Activated CD4-positive, alpha-beta memory T cell treated with anti-CD3 and anti-CD28 coated beads for 36 hours (primary cell): ENCODE data around the gene PISD. TPM values are rescaled to one million over a fixed set of nuclear protein-coding genes. Genes with fewer than 3 reads are reported as not detected.
"Not testable (repeated sequence)": the region's sequence is repeated elsewhere in the genome, so short reads cannot be mapped to it uniquely, and the experiment has no call there.

Source experiments
- CTCF ChIA-PET: fragments of 350-600 bp; sonication (Branson Sonifier 250); formaldehyde crosslinking; loops from one replicate; lab custom pipeline; 2021; ENCODE audit warnings: antibody characterized with exemption, inconsistent platforms; lab: Charles Lee
- POLR2A ChIA-PET: fragments of 350-600 bp; sonication (Branson Sonifier 250); formaldehyde crosslinking; loops from one replicate; lab custom pipeline; 2021; ENCODE audit warnings: antibody characterized with exemption; lab: Charles Lee
- DNase-seq: peaks from one replicate; pipeline ENCODE4 v3.0.0-alpha.2; 2020
- H3K27ac Mint-ChIP-seq: one replicate; pipeline ENCODE4 v1.8.0; 2021; ENCODE audit warnings: mixed read lengths
- H3K27me3 Mint-ChIP-seq: one replicate; pipeline ENCODE4 v1.8.0; 2021; ENCODE audit warnings: mixed read lengths
- H3K36me3 Mint-ChIP-seq: one replicate; pipeline ENCODE4 v1.8.0; 2021; ENCODE audit warnings: mixed read lengths
- H3K4me1 Mint-ChIP-seq: one replicate; pipeline ENCODE4 v1.8.0; 2021; ENCODE audit warnings: low read depth, mixed read lengths
- H3K4me3 Mint-ChIP-seq: one replicate; pipeline ENCODE4 v1.8.0; 2021; ENCODE audit warnings: mild to moderate bottlenecking, mixed read lengths
- H3K9me3 Mint-ChIP-seq: one replicate; pipeline ENCODE4 v1.8.0; 2021; ENCODE audit warnings: mixed read lengths
- intact Hi-C: fragments of 100-400 bp; cut with micrococcal nuclease; formaldehyde crosslinking; loops from one replicate; pipeline ENCODE4 v1.15.1; 2023
- total RNA-seq, 2 experiments: library from RNA; stranded (reverse); gene quantifications; one replicate each; pipeline ENCODE4 v1.2.3, GENCODE V29; 2021

The PISD gene
- total RNA-seq, 2 experiments from 2014 or later = 39.4 to 40.2 TPM

DNA sequence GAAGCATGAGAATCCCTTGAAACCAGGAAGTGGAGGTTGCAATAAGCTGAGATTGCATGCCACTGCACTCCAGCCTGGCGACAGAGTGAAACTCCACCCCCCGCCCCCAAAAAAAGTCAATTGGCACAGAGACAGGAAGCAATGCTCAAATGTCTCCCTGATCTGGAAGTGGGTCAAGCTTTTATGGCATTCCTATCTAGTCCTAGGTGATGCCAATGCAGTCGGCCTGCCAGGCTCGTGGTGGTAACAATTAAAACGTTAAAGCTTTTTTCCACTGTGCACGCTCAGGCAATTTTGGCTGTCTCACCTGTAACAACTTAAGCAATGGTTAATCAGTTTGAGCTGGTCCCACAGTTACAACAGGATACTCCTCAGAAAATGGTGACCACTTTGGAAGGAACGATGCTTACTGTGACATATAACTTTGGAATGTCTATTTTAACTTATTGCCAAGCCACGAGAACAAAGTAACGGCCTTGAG, 18.9 kb upstream of the PISD start:
- intact Hi-C loops = no loop called here
- Mint-ChIP-seq H3K27me3 (no peaks in the 10 kb centered on the region), H3K9me3 (no peaks in the 10 kb centered on the region), H3K27ac (no peak overlapping the region), H3K36me3 (peaks cover 11% of the 10 kb centered on the region), H3K4me3 (no peak overlapping the region), H3K4me1 (peaks cover 13% of the 10 kb centered on the region)
- CTCF ChIA-PET = interaction anchor here (0.8 to 2.5 kb wide), 4 partner anchors 13 to 289 kb away, joined by 4 to 11 read pairs (median 6); no protein-coding TSS in a partner anchor
- DNase-seq = no peak
- POLR2A ChIA-PET = no interaction called here

DNA sequence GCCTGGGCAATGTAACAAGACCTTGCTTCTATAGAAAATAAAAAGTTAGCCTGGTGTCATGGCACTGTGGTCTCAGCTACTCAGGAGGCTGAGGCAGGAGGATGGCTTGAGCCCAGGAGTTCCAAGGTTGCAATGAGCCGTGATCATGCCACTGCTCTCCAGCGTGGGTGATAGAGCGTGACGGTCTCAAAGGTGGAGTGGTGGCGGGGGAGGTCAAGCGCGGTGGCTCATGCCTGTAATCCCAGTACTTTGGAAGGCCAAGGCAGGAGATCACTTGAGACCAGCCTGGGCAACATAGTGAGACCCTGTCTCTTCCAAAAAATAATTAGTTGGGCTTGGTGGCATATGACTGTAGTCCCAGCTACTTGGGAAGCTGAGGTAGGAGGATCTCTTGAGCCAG, 16.7 kb upstream of the PISD start:
- H3K27ac Mint-ChIP-seq = no peak overlapping the region

DNA sequence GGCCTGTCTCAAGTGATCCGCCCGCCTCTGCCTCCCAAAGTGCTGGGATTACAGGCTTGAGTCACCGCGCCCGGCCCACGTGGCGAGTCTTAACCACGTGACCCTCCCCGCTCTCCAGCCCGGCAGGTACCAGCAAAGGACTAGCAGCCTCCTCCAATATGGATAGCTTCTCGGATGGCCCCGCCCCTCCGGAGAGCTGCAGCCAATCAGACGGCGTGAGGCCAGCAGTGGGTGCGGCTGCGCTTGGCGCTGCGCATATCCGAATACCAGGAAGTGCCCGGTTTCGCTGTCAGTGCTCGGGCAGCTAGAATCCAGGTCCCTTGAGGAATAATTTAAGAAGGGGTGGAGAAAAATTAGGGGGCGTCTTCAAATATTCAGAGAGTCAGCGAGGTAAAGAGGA, 14.7 kb upstream of the PISD start:
- DNase-seq = peak; percentile 96
- H3K4me1 Mint-ChIP-seq = peaks cover 13% of the 10 kb centered on the region
- no peaks in the 10 kb centered on the region for H3K27me3 Mint-ChIP-seq
- peak overlapping the region; percentile 72 for H3K27ac Mint-ChIP-seq
- H3K9me3 Mint-ChIP-seq = no peaks in the 10 kb centered on the region
- intact Hi-C loops = loop anchor here (1.0 to 5.0 kb wide), 2 partner anchors 11 to 76 kb away; partner anchors contain the start of genes DEPDC5 and PRR14L
- no peaks in the 10 kb centered on the region for H3K36me3 Mint-ChIP-seq
- ChIA-PET POLR2A (interaction anchor here (0.8 to 1.4 kb wide), 3 partner anchors 15 to 275 kb away, joined by 3 to 15 read pairs (median 3); partner anchors contain the start of gene PISD), CTCF (interaction anchor here (0.6 to 6.6 kb wide), 6 partner anchors 9 to 294 kb away, joined by 3 to 75 read pairs (median 6); partner anchors contain the start of gene PISD)
- H3K4me3 Mint-ChIP-seq = peak overlapping the region; percentile 74

More for the DNA sequence above, 16.7 kb upstream of the PISD start:
- ChIA-PET CTCF (interaction anchor here (6.6 kb wide), 1 partner anchor 15 kb away, joined by 75 read pairs; the partner anchor contains the start of gene PISD), POLR2A (interaction anchor here (0.7 kb wide), 1 partner anchor 156 kb away, joined by 3 read pairs; no protein-coding TSS in a partner anchor)
- intact Hi-C loops = loop anchor here (5.0 kb wide), 1 partner anchor 74 kb away; the partner anchor contains the start of genes DEPDC5 and PRR14L
- Mint-ChIP-seq H3K9me3 (no peaks in the 10 kb centered on the region), H3K36me3 (no peaks in the 10 kb centered on the region), H3K4me3 (no peak overlapping the region), H3K27me3 (no peaks in the 10 kb centered on the region), H3K4me1 (peaks cover 13% of the 10 kb centered on the region)
- DNase-seq = no peak

DNA sequence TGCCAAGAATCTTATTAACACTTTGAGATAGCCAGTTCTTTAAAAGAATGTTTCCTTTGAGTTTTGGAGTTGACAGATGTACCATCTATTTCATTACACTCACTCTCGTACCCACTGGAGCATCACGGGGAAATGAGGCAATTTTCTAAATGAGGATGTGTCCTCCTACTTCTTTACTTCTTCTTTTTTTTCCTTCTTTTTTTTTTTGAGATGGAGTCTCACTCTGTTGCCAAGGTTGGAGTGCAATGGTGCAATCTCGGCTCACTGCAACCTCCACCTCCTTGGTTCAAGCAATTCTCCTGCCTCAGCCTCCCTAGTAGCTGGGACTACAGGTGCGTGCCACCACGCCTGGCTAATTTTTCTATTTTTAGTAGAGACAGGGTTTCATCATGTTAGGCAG, 12.2 kb upstream of the PISD start:
- H3K9me3 Mint-ChIP-seq, H3K27ac Mint-ChIP-seq, H3K27me3 Mint-ChIP-seq, H3K36me3 Mint-ChIP-seq, DNase-seq, POLR2A ChIA-PET, H3K4me3 Mint-ChIP-seq, intact Hi-C loops: not testable (repeated sequence)
- CTCF ChIA-PET = interaction anchor here (6.6 kb wide), 1 partner anchor 11 kb away, joined by 75 read pairs; the partner anchor contains the start of gene PISD
- H3K4me1 Mint-ChIP-seq = peaks cover 13% of the 10 kb centered on the region

DNA sequence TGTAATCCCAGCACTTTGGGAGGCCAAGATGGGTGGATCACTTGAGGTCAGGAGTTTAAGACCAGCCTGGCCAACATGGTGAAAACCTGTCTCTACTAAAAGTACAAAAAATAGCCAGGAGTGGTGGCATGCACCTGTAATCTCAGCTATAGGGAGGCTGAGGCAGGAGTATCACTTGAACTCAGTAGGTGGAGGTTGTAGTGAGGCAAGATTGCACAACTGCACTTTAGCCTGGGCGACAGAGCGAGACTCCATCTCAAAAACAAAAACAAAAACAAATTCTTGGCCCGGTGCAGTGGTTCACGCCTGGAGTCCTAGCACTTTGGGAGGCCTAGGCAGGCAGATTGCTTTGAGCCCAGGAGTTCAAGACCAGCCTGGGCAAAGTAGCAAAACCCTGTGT, 6.8 kb upstream of the PISD start:
- H3K27ac Mint-ChIP-seq, H3K4me3 Mint-ChIP-seq, H3K4me1 Mint-ChIP-seq, H3K27me3 Mint-ChIP-seq, H3K36me3 Mint-ChIP-seq, DNase-seq, H3K9me3 Mint-ChIP-seq: not testable (repeated sequence)
- ChIA-PET POLR2A (interaction anchor here (0.6 kb wide), 2 partner anchors 83 to 305 kb away, joined by 3 to 4 read pairs; no protein-coding TSS in a partner anchor), CTCF (interaction anchor here (0.8 to 3.0 kb wide), 3 partner anchors 13 to 302 kb away, joined by 3 to 13 read pairs (median 9); no protein-coding TSS in a partner anchor)
- intact Hi-C loops = loop anchor here (10.0 kb wide), 2 partner anchors 386 to 806 kb away; partner anchors contain the start of gene FBXO7

DNA sequence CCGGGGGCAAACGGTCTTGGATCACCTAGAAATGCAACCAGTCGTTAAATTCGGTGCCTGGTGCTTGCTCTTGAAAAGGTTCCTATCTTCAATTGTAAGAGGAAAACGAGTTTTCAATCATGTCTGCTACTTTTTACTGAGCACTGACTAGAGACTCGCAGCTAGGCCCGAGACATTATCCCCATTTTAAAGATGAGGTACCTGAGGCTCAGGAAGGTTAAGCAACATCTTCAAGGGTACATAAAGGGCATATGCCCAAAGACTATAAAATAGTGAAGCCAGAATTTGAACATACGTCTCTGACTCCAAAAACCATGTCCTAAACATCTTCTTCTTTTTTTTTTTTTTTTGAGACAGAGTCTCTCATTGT, 638 bp upstream of the PISD start:
- intact Hi-C loops = loop anchor here (1.0 to 10.0 kb wide), 8 partner anchors 32 to 812 kb away; partner anchors contain the start of genes FBXO7, PRR14L, SFI1 and YWHAH
- peak overlapping the region; percentile 94 for H3K27ac Mint-ChIP-seq
- H3K4me3 Mint-ChIP-seq = peak overlapping the region; percentile 98
- DNase-seq = no peak
- ChIA-PET CTCF (interaction anchor here (0.9 to 6.5 kb wide), 8 partner anchors 14 to 309 kb away, joined by 3 to 76 read pairs (median 3); partner anchors contain the start of gene DEPDC5), POLR2A (interaction anchor here (1.2 to 2.1 kb wide), 8 partner anchors 14 to 370 kb away, joined by 3 to 15 read pairs (median 6); partner anchors contain the start of genes DEPDC5, PIK3IP1 and PRR14L)
- peaks cover 2% of the 10 kb centered on the region for H3K27me3 Mint-ChIP-seq
- H3K4me1 Mint-ChIP-seq = peaks cover 35% of the 10 kb centered on the region
- H3K36me3 Mint-ChIP-seq = peaks cover 5% of the 10 kb centered on the region
- H3K9me3 Mint-ChIP-seq = no peaks in the 10 kb centered on the region

DNA sequence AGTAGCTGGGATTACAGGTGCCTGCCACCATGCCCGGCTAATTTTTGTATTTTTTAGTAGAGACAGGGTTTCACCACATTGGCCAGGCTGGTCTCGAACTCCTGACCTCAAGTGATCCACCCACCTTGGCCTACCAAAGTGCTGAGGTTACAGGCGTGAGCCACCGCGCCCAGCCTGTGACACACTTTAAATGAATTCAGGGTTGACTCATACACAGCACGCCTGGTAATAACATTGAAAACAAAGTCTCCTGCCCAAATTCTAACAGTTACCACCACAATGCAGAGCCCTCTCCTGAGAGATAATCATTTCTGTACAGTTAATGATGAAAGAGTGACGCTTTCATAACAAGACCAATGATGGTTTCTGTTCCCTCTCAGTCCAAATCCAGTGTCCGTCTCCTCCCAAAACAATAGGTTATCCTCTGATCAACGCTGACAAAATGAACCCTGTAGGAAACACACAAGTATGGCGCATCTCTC, 1.1 kb downstream of the PISD start:
- H3K9me3 Mint-ChIP-seq, H3K27me3 Mint-ChIP-seq, H3K36me3 Mint-ChIP-seq: not testable (repeated sequence)
- peak; percentile 82 for DNase-seq
- H3K4me3 Mint-ChIP-seq = peak overlapping the region; percentile 98
- intact Hi-C loops = loop anchor here (2.0 to 10.0 kb wide), 5 partner anchors 14 to 814 kb away; partner anchors contain the start of gene FBXO7
- peaks cover 35% of the 10 kb centered on the region for H3K4me1 Mint-ChIP-seq
- peak overlapping the region; percentile 94 for H3K27ac Mint-ChIP-seq
- ChIA-PET POLR2A (interaction anchor here (0.8 to 2.4 kb wide), 7 partner anchors 14 to 310 kb away, joined by 3 to 15 read pairs (median 6); partner anchors contain the start of gene PRR14L), CTCF (interaction anchor here (0.6 to 6.5 kb wide), 6 partner anchors 15 to 553 kb away, joined by 3 to 76 read pairs (median 6); no protein-coding TSS in a partner anchor)

DNA sequence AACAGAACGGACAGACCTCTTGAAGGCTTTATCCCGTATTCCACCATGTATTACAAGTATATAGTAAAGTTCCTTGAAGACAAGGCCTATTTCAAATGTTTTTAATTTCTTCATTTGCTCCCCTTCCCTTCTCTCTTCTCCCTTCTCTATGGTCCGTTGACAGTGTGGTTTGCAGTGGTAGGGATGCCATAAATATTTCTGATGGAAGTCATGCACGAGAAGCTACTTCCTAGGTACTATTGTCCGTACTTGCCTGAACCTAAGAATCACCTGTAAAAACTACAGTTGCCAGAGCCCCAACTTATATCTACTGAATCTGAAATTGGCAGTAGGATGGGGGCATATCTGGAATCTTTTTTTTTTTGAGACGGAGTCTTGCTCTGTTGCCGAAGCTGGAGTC, 2.8 kb downstream of the PISD start:
- Mint-ChIP-seq H3K27me3 (peaks cover 2% of the 10 kb centered on the region), H3K4me1 (peaks cover 34% of the 10 kb centered on the region), H3K27ac (no peak overlapping the region), H3K4me3 (no peak overlapping the region), H3K9me3 (no peaks in the 10 kb centered on the region), H3K36me3 (peaks cover 5% of the 10 kb centered on the region)
- POLR2A ChIA-PET = interaction anchor here (0.6 kb wide), 1 partner anchor 153 kb away, joined by 3 read pairs; no protein-coding TSS in a partner anchor
- CTCF ChIA-PET = no interaction called here
- intact Hi-C loops = no loop called here
- DNase-seq = no peak

DNA sequence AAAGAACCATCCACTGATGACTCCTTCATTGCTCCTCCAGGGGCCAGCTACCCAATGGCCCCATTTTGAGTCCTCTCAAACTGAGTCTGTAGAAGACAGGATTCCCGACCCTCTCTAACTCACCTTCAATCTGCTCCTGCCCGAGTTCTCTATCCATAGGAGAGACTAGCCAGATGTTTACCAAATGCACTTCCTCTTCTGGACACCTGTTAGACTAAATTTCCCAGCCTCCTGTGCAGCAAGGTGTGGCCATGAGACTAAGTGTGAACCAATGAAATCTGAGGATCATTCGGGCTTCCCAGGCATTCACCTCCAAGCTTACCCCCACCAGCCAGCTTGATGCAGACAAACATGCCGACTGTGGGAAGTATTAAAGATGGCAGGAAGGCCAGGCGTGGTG, 7.6 kb downstream of the PISD start:
- H3K27me3 Mint-ChIP-seq = no peaks in the 10 kb centered on the region
- no peak for DNase-seq
- H3K9me3 Mint-ChIP-seq = no peaks in the 10 kb centered on the region
- peaks cover 5% of the 10 kb centered on the region for H3K36me3 Mint-ChIP-seq
- ChIA-PET CTCF (interaction anchor here (1.0 to 1.3 kb wide), 3 partner anchors 11 to 20 kb away, joined by 3 to 4 read pairs (median 4); no protein-coding TSS in a partner anchor), POLR2A (no interaction called here)
- H3K4me1 Mint-ChIP-seq = peaks cover 43% of the 10 kb centered on the region
- intact Hi-C loops = no loop called here
- no peak overlapping the region for H3K27ac Mint-ChIP-seq
- no peak overlapping the region for H3K4me3 Mint-ChIP-seq

DNA sequence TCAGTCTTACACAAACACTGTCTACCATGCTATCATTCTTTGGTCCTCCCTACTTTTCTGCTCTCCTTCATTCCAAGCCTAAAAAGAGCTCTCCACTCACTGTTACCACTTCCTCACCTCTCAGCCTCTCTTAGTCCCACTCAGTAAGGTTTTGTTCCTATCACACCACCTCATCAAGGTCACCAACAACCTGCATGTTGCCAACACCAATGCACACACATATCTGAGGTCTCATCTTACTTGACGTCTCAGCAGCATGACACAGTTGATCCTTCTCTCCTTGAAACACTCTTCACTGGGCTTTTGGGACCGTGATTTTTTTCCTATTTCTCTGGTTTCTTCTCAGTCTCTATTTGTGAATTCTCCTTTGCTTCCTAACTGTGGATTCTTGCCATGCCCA, 8.1 kb downstream of the PISD start:
- Mint-ChIP-seq H3K4me3 (no peak overlapping the region), H3K27me3 (no peaks in the 10 kb centered on the region), H3K27ac (peak overlapping the region; percentile 2), H3K4me1 (peaks cover 39% of the 10 kb centered on the region), H3K9me3 (no peaks in the 10 kb centered on the region), H3K36me3 (peaks cover 8% of the 10 kb centered on the region)
- intact Hi-C loops = no loop called here
- ChIA-PET POLR2A (no interaction called here), CTCF (interaction anchor here (1.0 kb wide), 1 partner anchor 12 kb away, joined by 4 read pairs; no protein-coding TSS in a partner anchor)
- no peak for DNase-seq

DNA sequence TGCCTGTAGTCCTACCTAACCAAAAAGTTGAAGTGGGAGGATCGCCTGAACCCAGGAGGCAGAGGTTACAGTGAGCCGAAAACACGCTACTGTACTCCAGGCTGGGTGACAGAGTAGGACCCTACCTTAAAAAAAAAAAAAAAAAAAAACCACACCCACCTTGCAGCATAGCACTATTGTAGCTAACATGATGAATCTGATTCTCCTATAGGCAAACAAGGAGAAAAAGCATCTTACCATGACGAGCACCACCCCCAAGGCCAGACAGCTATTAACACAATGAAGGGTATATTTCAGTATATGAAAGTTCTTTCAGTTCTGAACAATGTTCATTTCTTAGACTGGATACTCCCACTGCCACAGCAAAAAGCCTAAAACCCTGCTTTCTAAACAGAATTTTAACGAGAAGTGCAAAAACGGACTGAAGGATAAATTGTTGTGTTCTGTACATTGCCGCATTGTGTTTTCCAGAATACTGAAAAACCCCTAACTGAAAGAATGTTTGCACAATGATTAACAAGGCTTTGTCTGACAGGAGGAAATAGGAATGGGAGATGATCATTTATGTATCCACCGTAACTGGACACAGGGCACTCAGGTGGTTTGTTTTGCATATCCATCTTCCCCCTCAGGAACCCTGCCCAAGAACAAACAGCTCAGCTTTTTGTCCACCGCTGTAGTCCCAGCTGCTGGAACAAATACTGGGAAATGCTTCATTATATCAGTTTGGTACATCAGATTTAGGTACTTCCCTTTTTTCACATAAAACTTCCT, 8.9 kb downstream of the PISD start:
- Mint-ChIP-seq H3K9me3 (no peaks in the 10 kb centered on the region), H3K36me3 (peaks cover 13% of the 10 kb centered on the region), H3K27me3 (no peaks in the 10 kb centered on the region), H3K4me1 (peaks cover 41% of the 10 kb centered on the region), H3K27ac (no peak overlapping the region), H3K4me3 (no peak overlapping the region)
- ChIA-PET CTCF (interaction anchor here (1.0 to 1.1 kb wide), 2 partner anchors 12 to 318 kb away, joined by 3 to 4 read pairs; no protein-coding TSS in a partner anchor), POLR2A (interaction anchor here (0.6 kb wide), 1 partner anchor 102 kb away, joined by 3 read pairs; no protein-coding TSS in a partner anchor)
- no peak for DNase-seq
- intact Hi-C loops = no loop called here
